GM12872 (cell line): ENCODE data around the gene LENG9.

Source experiments
- TF ChIP-seq, protein P1 (sequence below): IDR thresholded peaks from 3 replicates; pipeline ENCODE4 v1.5.1; 2011; ENCODE audit warnings: low read depth, mild to moderate bottlenecking, low read length, moderate library complexity; ENCODE audit not compliant: insufficient read depth

The LENG9 gene

DNA sequence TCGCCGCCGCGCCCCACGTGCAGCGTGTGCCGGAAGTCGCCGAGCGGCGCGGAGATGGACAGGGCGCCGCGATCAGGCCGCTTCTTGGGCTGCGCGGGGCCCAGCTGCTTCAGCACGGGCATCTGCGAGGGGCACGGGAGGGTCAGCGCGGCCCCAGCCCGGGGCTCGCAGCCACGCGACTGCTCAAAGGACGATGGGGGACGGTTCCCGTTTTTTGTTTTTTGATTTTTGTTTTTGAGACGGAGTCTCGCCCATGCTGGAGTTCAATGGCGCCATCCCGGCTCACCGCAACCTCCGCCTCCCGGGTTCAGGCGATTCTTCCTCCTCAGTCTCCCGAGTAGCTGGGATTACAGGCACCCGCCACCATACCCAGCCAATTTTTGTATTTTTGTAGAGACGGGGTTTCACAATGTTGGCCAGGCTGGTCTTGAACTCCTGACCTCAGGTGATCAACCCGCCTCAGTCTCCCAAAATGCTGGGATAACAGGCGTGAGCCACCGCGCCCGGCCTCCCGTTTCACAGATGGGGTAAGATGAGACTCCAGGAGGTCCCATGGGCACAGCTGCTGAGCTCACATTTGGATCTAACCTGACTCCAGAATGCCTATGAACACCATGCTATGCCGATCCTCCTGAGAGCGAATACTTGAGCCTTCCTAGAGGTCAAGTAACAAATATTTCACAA is 2.0 kb upstream of the LENG9 start:
- TF ChIP-seq, protein P1, sequence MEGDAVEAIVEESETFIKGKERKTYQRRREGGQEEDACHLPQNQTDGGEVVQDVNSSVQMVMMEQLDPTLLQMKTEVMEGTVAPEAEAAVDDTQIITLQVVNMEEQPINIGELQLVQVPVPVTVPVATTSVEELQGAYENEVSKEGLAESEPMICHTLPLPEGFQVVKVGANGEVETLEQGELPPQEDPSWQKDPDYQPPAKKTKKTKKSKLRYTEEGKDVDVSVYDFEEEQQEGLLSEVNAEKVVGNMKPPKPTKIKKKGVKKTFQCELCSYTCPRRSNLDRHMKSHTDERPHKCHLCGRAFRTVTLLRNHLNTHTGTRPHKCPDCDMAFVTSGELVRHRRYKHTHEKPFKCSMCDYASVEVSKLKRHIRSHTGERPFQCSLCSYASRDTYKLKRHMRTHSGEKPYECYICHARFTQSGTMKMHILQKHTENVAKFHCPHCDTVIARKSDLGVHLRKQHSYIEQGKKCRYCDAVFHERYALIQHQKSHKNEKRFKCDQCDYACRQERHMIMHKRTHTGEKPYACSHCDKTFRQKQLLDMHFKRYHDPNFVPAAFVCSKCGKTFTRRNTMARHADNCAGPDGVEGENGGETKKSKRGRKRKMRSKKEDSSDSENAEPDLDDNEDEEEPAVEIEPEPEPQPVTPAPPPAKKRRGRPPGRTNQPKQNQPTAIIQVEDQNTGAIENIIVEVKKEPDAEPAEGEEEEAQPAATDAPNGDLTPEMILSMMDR: no peak

- TF ChIP-seq, protein P1: no peak
Measured at GRCh38 chr19:54464630-54465425, 1.2 kb upstream of the LENG9 start.

DNA sequence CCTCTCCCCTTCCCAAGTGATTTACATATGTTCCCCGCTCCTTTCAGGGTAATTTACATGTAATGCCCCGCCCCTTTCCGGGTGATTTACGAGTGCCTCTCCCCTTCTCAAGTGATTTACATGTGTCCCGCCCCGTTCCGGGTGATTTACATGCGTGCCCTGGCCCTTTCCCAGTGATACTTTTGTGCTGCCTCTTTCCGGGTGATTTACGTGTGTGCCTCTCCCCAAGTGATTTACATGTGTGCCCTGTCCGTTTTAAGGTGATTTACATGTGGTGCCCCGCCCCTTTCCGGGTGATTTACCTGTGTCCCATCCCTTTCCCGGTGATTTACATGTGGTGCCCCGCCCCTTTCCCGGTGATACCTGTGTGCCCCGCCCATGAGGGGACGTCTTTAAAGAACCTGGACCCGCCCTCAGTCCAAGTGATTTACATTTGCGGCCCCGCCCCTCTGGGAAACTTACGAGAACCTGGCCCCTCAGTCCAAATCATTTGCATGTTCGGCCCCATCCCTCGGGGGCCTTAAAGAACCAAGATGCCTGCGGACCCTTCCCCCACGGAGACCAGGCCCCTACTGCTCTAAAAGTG is 559 bp upstream of the LENG9 start:
- TF ChIP-seq, protein P1: no peak

DNA sequence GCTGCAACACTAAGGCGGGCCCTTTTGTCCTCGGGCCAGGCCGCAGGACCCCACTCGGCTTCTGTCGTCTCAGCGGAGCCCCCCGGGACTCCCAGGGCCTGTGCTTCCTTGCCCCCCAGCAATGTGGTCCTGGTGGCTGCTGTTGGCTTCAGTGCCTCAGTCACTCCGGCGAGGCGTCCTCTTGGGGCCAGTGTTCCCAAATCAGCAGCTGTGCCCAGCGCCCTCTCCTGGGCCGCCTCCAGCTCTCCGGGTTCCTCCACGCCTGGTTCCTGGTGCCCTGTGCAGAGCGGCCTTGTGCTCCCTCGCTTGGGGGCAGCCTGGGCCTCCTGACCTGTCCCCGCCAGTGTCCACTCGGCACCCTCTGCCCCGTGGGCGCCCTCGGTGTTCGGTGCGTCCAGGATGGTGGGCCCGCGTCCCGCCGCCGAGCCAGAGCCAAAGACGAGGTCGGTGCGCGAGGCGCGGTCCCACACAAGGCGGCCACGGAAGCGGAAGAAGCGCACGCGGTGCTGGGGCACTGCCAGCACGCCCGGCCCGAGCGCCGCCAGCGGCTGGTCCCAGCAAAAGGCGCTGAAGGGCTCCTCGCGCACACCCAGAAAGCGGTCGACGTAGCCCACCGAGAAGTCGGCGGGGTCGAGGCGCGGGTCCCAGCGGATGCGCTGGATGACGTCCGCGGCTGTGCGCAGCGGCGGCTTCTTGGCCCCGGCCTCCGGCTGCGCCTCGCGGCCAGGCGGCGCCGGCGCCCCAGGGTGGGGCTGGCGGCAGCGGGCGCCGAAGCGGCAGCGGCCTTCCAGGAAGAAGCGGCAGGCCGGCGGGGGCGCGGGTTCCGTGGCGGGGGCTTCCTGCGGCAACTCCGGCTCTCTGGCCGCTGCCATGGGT is 685 bp downstream of the LENG9 start:
- TF ChIP-seq, protein P1: 0 out of 3 replicates have a peak, but pooled peaks have one; percentile 18

GRCh38 chr19:54462047-54462654 is 1.4 kb downstream of the LENG9 start:
- TF ChIP-seq, protein P1: no peak

DNA sequence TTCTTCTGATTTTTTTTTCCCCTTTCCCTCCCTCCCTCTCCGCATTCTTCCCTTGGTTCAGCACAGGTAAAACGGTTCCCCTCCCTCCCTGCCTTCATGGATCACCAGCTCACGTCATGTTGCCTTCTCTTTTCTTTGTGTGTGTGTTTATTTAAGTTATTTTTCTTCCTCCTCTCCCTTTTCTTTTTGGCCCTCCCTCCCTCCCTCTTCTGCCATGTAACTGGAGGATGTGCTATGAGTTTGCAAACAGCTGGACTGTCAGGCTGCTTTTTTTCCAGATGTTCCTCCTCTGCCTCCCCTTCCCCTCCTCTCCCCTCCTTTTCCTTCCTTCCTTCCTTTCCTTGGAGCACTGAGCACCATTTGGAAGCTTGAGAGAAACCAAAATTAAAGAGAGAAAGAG is 2.0 kb downstream of the LENG9 start:
- TF ChIP-seq, protein P1: no peak
